K562 (cell line): ENCODE results near the gene PLXNA2. TPM values are rescaled to one million over a fixed set of nuclear protein-coding genes. Genes with fewer than 3 reads are reported as not detected.

Source experiments
- CBX1 ChIP-seq: sonication (generic); IDR thresholded peaks from 2 replicates; pipeline ENCODE4 v1.6.1; 2016; ENCODE audit warnings: antibody characterized with exemption, low read depth, mild to moderate bottlenecking
- CHCHD3 ChIP-seq: fragments of 250-450 bp; sonication (Bioruptor Pico); IDR thresholded peaks from 2 replicates; pipeline ENCODE4 v2.1.2; 2022; ENCODE audit warnings: mild to moderate bottlenecking
- ELF1 ChIP-seq: fragments of 200-800 bp; sonication (Bioruptor generic); IDR thresholded peaks from 2 replicates; pipeline ENCODE4 v1.6.1; 2016; ENCODE audit warnings: missing genetic modification characterization, missing compliant biosample characterization
- HMG20A ChIP-seq: fragments of 450-650 bp; formaldehyde crosslinking; conservative IDR thresholded peaks from 2 replicates; pipeline ENCODE4 v1.4.0; 2020; ENCODE audit warnings: mild to moderate bottlenecking, mixed read lengths
- MAFF ChIP-seq: IDR thresholded peaks from 2 replicates; pipeline ENCODE4 v1.6.1; 2012; ENCODE audit warnings: low read length, improper control_type of control experiment
- MCM7 ChIP-seq, 2 experiments: fragments of 450-650 bp; IDR thresholded peaks; 2 replicates each; pipeline ENCODE4 v1.6.1; 2016 to 2018
- PHB ChIP-seq: fragments of 250-450 bp; sonication (Bioruptor Pico); IDR thresholded peaks from 2 replicates; pipeline ENCODE4 v1.5.0; 2021
- PPARD ChIP-seq: fragments of 250-450 bp; sonication (Bioruptor Pico); IDR thresholded peaks from 2 replicates; pipeline ENCODE4 v1.8.0; 2022; ENCODE audit warnings: inconsistent platforms, mild to moderate bottlenecking, moderate library complexity
- STAT5B ChIP-seq: fragments of 250-450 bp; sonication (Bioruptor Pico); IDR thresholded peaks from 2 replicates; pipeline ENCODE4 v1.8.0; 2021; ENCODE audit warnings: mild to moderate bottlenecking, inconsistent platforms
- TCF7 ChIP-seq: sonication (generic); IDR thresholded peaks from 2 replicates; pipeline ENCODE4 v1.6.1; 2016; ENCODE audit warnings: antibody characterized with exemption, borderline replicate concordance
- TRIM28 ChIP-seq: fragments of 450-650 bp; IDR thresholded peaks from 2 replicates; pipeline ENCODE4 v1.6.1; 2017
- ZNF3 ChIP-seq: fragments of 250-450 bp; sonication (Bioruptor Pico); IDR thresholded peaks from 2 replicates; pipeline ENCODE4 v1.5.0; 2021; ENCODE audit warnings: mild to moderate bottlenecking, moderate library complexity
- ZNF347 ChIP-seq: fragments of 450-650 bp; formaldehyde crosslinking; IDR thresholded peaks from 2 replicates; pipeline ENCODE4 v1.4.0; 2020; ENCODE audit warnings: low read depth, mild to moderate bottlenecking, moderate library complexity
- ZNF77 ChIP-seq: fragments of 250-450 bp; sonication (Bioruptor Pico); IDR thresholded peaks from 2 replicates; pipeline ENCODE4 v1.5.0; 2020
- polyA plus RNA-seq, 8 experiments: library from polyadenylated mRNA; depleted of rRNA in 4 of 8; stranded (reverse) in 5 of 8; unstranded in 3 of 8; fragments of >200 nt; fragmentation: Nextera tagmentation in 2 of 8; fragmentation: Illumina TruSeq in 1 of 8; extraction: Ambion mirVana in 2 of 8; extraction: Trizol in 1 of 8; gene quantifications; 2 replicates each; pipeline versions ENCODE4 v1.2.1 to v1.2.3, GENCODE V29; 2011 to 2014; ENCODE audit warnings: inconsistent platforms in 1 of 8, missing spikeins in 1 of 8
- total RNA-seq, 7 experiments: library from RNA; depleted of rRNA in 6 of 7; stranded (reverse); fragments of >200 nt in 6 of 7; fragmentation: Illumina TruSeq in 2 of 7; extraction: Trizol in 2 of 7; gene quantifications; 2 replicates each; pipeline versions ENCODE4 v1.2.1 to v1.2.3, GENCODE V29; 2011 to 2021; ENCODE audit warnings: low replicate concordance in 1 of 7
- TF ChIP-seq, protein P1 (sequence below): IDR thresholded peaks from 3 replicates; pipeline ENCODE4 v1.6.1; 2011; ENCODE audit warnings: borderline replicate concordance, mild to moderate bottlenecking, moderate library complexity; ENCODE audit not compliant: insufficient read length; ENCODE audit errors: extremely low read depth
- TF ChIP-seq, protein P2 (sequence below): fragments of 450-650 bp; IDR thresholded peaks from 2 replicates; pipeline ENCODE4 v1.6.1; 2016; ENCODE audit warnings: antibody characterized with exemption
- TF ChIP-seq, protein P3 (sequence below), 2 experiments: IDR thresholded peaks in 1 of 2; conservative IDR thresholded peaks in 1 of 2; 2 replicates each; pipeline ENCODE4 v1.6.1; 2016; ENCODE audit warnings: low read depth in 2 of 2, mild to moderate bottlenecking in 1 of 2, missing compliant biosample characterization in 1 of 2, missing genetic modification characterization in 1 of 2, moderate library complexity in 1 of 2
- TF ChIP-seq, protein P4 (sequence below): fragments of 450-650 bp; IDR thresholded peaks from 2 replicates; pipeline ENCODE4 v1.6.1; 2016; ENCODE audit warnings: mild to moderate bottlenecking

The PLXNA2 gene
- total and polyA plus RNA-seq, 9 of the 15 experiments (the other 6 are each of a cell fraction or from before 2014, with no cell fraction given), result 0.01 to 1.3 (median 0.32) TPM

DNA sequence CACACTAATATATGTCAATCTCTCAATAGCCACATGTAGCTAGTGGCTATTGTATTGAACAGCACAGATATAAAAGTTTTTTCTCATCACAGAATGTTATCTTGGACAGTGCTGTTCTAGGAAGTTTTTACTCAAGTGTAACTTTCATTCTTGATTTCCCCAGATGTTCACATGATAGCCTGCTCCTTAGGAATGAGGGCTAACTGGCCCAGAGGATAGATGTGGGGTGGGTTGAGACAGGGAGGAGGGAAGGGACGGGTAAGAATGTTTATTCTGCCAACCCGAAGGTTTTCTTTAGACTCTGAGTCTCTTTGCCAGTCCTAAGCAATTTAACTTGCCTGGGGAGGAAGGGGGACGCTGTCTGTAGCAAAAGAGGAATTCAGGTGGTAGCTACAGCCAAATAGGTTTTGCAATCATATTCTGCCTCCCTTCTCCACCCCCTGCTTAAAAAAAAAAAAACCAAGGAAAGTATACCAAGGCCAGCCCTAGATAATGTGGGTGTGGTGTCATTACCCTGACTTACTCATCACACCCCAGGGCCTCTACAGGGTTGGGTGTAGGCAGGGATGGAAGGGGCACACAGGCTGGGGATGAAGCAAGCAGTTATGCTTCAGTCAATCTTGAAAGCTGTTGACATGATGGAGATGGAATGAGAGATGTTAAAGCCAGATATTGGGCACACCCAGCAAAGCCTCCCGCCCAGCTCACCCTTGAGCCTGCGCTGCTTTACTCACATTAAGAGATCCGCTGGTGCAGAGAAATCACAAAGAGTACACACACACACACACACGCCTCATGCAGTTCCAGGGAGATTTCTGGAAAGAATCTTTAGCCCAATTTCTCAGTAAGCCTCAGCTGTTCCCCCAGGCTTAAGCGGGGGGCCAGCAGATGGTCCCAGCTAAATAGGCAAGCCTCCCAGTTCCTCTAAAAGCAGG is 59.9 kb downstream of the PLXNA2 start (continued):
- TF ChIP-seq, protein P1, sequence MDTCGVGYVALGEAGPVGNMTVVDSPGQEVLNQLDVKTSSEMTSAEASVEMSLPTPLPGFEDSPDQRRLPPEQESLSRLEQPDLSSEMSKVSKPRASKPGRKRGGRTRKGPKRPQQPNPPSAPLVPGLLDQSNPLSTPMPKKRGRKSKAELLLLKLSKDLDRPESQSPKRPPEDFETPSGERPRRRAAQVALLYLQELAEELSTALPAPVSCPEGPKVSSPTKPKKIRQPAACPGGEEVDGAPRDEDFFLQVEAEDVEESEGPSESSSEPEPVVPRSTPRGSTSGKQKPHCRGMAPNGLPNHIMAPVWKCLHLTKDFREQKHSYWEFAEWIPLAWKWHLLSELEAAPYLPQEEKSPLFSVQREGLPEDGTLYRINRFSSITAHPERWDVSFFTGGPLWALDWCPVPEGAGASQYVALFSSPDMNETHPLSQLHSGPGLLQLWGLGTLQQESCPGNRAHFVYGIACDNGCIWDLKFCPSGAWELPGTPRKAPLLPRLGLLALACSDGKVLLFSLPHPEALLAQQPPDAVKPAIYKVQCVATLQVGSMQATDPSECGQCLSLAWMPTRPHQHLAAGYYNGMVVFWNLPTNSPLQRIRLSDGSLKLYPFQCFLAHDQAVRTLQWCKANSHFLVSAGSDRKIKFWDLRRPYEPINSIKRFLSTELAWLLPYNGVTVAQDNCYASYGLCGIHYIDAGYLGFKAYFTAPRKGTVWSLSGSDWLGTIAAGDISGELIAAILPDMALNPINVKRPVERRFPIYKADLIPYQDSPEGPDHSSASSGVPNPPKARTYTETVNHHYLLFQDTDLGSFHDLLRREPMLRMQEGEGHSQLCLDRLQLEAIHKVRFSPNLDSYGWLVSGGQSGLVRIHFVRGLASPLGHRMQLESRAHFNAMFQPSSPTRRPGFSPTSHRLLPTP, result no peak
- TF ChIP-seq, protein P2, sequence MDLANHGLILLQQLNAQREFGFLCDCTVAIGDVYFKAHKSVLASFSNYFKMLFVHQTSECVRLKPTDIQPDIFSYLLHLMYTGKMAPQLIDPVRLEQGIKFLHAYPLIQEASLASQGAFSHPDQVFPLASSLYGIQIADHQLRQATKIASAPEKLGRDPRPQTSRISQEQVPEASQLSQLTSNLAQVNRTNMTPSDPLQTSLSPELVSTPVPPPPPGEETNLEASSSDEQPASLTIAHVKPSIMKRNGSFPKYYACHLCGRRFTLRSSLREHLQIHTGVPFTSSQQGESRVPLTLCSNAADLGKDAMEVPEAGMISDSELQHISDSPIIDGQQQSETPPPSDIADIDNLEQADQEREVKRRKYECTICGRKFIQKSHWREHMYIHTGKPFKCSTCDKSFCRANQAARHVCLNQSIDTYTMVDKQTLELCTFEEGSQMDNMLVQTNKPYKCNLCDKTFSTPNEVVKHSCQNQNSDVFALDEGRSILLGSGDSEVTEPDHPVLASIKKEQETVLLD, result peak; percentile 86; the same call in 1 of the 2 replicates
- TF ChIP-seq ZNF77 (no peak), PPARD (CRISPR knock-in tag) (no peak), ZNF347 (CRISPR knock-in tag) (no peak), MCM7 (IDR thresholded peaks at IDR 0.05) (no peak), CHCHD3 (no peak), TCF7 (no peak), HMG20A (CRISPR knock-in tag) (no peak), PHB (CRISPR knock-in tag) (no peak), STAT5B (no peak), CBX1 (no peak), TRIM28 (peak; percentile 76; the same call in 1 of the 2 replicates), MAFF (peak; percentile 22; the same call in 1 of the 2 replicates), ZNF3 (CRISPR knock-in tag) (no peak), ELF1 (tag) (no peak)
- TF ChIP-seq, protein P3, sequence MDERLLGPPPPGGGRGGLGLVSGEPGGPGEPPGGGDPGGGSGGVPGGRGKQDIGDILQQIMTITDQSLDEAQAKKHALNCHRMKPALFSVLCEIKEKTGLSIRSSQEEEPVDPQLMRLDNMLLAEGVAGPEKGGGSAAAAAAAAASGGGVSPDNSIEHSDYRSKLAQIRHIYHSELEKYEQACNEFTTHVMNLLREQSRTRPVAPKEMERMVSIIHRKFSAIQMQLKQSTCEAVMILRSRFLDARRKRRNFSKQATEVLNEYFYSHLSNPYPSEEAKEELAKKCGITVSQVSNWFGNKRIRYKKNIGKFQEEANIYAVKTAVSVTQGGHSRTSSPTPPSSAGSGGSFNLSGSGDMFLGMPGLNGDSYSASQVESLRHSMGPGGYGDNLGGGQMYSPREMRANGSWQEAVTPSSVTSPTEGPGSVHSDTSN (CRISPR knock-in tag; IDR thresholded peaks at IDR 0.05; ENCODE audit: low read depth), result no peak
- TF ChIP-seq, protein P3 (tag; conservative IDR thresholded peaks at IDR 0.05; ENCODE audit: low read depth), result peak; percentile 93
- TF ChIP-seq, protein P4, sequence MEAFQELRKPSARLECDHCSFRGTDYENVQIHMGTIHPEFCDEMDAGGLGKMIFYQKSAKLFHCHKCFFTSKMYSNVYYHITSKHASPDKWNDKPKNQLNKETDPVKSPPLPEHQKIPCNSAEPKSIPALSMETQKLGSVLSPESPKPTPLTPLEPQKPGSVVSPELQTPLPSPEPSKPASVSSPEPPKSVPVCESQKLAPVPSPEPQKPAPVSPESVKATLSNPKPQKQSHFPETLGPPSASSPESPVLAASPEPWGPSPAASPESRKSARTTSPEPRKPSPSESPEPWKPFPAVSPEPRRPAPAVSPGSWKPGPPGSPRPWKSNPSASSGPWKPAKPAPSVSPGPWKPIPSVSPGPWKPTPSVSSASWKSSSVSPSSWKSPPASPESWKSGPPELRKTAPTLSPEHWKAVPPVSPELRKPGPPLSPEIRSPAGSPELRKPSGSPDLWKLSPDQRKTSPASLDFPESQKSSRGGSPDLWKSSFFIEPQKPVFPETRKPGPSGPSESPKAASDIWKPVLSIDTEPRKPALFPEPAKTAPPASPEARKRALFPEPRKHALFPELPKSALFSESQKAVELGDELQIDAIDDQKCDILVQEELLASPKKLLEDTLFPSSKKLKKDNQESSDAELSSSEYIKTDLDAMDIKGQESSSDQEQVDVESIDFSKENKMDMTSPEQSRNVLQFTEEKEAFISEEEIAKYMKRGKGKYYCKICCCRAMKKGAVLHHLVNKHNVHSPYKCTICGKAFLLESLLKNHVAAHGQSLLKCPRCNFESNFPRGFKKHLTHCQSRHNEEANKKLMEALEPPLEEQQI, result no peak
